SK-N-SH (cell line): ENCODE results near the gene NFIA.

Experiments used
- CTCF ChIP-seq: fragments of 200-600 bp; sonication (generic); IDR thresholded peaks from 2 replicates; pipeline ENCODE4 v1.6.1; 2017; ENCODE audit warnings: antibody characterized with exemption, mild to moderate bottlenecking, moderate library complexity
- NFIC ChIP-seq: IDR thresholded peaks from 2 replicates; pipeline ENCODE4 v1.4.0; 2012; ENCODE audit warnings: borderline replicate concordance
- TEAD4 ChIP-seq: IDR thresholded peaks from 2 replicates; pipeline ENCODE4 v1.4.0; 2012; ENCODE audit warnings: mild to moderate bottlenecking, borderline replicate concordance; ENCODE audit not compliant: insufficient read depth

GRCh38 chr1:61301824-61302657 is 219.7 kb downstream of the NFIA start:
- TF ChIP-seq CTCF (no peak), NFIC (no peak), TEAD4 (no peak)
